ENCODE measurements around the gene RBFOX2.
"Not testable (repeated sequence)": the region's sequence is repeated elsewhere in the genome, so short reads cannot be mapped to it uniquely, and the experiment has no call there.

RBFOX2 gene

DNA sequence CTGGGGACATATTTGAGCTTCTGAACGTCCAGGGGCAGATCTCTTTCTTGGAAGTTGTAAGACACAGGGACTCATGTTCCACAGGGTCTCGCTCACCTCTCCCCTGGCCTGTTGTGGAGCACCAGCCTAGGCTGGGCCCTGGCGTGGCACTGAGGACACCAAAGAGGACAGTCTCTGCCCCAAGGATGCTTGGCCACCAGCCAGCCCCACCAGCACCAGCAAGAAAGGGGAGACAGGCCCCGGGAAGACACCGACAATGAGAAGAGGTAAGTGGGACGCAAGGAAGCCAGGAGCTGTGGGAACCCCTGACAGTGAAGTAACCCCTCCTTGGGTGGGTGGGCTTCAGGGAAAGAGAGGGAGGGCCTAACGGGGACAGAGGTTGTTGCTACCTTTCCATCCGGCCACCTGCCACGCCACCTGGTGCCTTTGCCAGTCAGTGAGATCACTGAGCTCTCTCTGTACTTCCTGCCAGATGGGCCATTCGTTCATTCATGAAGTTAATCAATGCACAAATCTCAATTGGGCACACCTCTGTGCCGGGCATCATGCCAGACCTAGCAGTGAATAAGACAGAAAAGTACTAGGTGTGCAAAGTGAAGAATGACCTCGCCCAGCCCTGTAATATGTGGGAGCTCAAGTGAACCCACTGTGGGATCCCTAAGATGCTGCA is 299.9 kb downstream of the RBFOX2 start:
- DNase-seq: no peak

DNA sequence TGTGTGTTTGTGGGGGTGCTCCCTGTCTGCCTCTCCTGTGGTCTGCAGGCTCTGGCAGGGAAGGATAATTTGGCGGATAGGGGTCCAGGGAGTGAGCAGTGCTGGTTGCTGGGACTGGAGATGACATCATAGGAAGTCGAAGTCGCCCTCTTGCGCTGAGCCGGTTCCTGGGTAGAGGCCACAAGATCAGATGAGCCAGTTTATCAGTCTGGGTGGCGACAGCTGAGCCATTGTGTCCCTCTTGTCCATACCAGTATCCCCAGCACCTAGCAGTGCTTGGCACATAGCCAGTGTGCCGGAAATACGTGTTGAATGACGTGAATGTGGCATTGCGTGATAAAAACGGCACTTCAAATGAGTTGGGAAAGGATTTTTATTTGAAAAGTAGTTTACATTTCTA is 301.2 kb downstream of the RBFOX2 start:
- no peak for DNase-seq

DNA sequence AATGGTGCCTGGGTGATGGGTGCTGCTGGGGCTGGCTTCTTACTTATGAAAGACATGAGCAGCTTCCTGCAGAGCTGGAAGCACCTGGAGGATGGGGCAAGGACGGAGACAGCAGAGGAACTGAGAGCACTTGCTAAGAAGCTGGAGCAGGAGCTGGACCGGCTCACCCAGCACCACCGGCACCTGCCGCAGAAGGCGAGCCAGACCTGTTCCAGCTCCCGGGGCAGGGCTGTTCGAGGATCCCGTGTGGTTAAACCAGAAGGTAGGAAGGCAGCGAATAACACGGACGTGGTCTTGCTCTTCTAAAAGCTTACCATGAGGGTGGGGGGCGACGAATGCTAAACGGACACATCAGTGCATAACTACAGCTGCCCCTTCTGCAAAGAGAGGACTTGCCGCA is 301.7 kb downstream of the RBFOX2 start:
- no peak for DNase-seq

DNA sequence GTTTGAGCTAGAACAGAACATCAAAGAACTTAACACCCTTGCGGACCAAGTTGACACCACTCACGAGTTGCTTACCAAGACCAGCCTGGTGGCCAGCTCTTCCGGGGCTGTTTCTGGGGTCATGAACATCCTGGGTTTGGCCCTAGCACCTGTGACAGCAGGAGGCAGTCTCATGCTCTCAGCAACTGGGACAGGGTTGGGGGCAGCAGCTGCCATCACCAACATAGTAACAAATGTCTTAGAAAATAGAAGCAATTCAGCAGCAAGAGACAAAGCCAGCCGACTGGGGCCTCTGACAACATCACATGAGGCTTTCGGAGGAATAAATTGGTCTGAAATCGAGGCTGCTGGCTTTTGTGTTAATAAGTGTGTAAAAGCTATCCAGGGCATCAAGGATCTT is 302.2 kb downstream of the RBFOX2 start:
- DNase-seq: no peak

DNA sequence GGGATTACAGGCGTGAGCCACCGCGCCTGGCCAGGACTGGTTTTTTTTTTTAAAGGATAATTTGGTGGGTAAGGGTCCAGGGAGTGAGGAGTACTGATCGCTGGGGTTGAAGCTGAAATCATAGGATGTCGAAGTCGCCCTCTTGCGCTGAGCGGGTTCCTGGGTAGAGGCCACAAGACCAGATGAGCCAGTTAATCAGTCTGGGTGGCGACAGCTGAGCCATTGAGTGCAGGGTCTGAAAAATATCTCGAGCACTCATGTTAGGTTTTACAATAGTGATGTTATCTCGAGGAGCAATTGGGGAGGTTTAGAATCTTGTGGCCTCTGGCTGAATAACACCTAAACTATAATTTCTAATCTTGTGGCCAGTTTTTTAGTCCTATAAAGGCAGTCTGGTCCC is 303.1 kb downstream of the RBFOX2 start:
- no peak for DNase-seq

DNA sequence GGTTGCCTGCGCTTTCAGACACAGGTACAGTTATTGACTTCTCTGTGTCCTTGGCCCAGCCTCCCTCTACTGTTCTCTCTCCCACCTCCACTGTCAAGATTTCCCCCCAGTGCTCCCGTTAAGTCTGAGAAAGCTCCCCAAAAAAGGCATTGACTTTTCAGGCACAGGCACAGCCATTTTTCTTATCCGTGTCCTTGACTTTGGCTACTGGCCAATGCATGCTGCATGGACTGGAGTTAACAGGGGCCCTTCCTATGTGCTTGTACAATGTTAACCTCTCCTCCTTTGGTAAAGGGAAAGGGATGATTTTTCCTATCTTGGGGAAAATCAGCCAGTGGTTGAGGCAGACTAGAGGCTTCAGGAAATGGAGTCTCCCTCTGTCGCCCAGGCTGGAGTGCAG is 306.7 kb downstream of the RBFOX2 start:
- DNase-seq: no peak

DNA sequence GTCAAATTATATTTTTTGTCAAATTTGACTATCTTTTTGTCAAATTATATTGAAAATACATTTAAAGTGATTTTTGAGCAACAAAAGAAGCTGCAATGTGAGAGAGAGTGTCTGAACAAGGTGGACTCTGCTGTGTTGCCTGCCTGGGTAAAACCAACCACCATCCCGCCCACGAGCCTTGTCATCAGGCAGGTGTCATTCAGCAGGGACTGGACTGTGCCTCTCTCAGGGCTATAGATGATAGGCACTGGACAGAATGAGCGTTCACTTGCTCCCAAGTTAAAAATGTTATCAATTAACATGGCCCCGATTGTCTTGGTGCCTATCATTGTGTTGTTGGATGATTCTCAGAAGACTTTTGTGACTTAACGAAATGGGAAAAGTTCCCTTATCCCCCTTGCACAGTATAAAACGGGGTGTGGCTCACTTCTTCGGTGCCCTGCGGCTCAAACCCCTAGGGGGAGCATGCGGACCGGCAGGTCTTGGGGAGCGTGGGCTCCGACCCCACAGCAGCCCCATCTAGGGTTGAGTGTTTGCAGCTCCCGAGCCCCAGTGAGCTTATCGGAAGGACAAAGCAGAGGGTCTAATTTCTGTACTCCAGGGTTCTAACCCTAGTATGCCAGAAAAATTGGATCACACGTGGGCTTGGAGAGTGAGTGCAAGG is 309.3 kb downstream of the RBFOX2 start:
- no peak for DNase-seq

DNA sequence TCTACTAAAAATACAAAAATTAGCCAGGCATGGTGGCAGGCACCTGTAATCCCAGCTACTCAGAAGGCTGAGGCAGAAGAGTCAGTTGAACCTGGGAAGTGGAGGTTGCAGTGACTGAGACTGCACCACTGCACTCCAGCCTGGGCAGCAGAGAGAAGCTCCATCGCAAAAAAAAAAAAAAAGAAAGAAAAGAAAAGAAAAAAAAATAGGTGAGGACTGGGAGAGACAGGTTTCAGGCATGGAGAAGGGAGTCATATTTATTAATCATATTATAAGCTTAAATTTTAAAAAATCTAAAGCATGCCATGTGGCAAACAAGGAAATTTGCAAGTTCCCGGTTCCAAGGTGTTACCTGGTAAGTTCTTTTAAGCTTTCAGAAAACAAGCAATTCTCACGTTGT is 311.1 kb downstream of the RBFOX2 start, which contains the start of gene APOL5:
TSS of gene APOL5 (plus strand) at position 301 of the 400 bp plus-strand sequence. CDS start at position 301, 0 bp downstream.
- no peak for DNase-seq

DNA sequence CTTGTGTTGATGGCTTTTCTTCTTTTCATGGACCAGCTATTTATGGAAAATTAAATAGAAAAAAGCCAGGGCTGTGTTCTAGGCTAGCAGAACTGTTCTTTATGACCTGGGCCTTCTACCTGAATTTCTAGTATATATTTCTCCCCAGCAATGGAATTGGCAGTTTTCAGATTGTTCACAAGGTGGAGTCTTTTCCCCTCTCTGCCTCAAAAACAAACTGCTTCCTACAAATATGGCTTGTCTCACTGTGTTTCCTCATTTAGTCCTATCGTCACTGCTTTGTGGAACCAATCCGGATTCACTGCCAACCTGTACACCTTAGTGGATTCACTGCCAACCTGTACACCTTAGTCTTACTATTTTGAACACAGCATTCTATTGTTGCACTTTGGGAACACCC is 316.0 kb downstream of the RBFOX2 start:
- DNase-seq: no peak

DNA sequence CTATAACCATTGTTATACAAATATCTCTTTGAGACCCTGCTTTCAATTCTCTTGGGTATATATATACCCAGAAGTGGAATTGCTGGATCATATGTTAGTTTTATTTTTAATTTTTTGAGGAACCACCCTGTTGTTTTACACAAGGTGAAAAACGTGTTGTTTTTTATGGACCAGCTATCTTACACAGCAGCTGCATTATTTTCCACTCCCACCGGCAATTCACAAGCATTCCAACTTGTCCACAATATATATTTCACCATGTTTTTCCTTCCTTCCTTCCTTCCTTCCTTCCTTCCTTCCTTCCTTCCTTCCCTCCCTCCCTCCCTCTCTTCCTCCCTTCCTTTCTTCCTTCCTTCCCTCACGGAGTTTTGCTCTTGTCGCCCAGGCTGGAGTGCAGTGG is 317.3 kb downstream of the RBFOX2 start:
- no peak for DNase-seq

DNA sequence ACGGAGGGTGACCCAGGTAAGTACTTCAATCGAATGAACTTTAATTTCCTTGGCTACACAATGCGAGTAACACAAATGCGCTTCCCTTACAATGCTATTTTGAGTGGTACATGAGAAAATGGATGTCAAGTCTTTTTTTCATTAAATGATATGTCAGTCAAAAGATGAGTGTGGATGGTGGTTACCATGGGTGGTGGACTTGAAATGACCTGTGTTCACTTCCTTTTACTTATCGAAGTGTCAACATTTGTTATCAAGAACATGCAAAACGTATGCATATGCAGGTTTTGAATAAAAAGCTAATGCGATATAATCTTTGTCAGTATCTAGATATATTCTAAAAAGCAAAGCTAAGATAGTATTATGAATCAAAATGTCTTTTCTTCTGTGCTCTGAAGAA is 319.7 kb downstream of the RBFOX2 start:
- no peak for DNase-seq

DNA sequence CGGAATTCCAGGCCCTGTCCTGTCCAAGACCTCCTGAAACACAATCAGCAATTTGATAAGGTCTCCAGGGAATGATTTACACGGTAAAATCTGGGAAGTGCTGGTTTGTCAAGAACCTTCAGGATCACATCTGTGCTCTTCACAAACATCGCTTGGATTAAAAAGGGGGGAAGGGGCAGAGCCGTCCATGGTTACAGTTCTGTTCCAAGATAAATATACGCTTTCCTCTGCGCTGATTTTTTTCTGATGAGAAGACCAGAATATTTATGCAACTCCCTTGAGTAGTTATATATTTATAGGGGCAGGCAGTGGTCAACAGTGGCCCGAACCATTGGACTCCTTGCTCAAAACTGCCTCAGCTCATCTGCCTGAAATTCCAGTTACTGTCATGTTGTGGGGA is 320.2 kb downstream of the RBFOX2 start:
- no peak for DNase-seq

DNA sequence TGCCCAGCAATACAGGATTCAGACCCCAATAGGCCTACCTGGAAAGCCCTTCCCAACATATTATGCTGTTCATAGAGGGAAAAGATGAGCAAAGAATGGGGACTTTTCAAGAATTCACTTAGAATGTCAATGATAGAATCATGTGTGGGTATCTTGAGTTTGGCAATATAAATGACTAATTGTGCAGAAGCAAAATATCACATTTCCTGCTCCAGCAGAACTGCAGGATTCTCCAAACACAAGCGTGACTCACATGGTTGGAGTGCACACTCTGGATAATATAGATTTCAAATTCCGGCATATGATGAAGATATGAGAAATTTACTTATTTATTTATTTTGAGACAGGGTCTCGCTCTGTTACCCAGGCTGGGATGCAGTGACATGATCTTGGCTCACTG is 323.5 kb downstream of the RBFOX2 start:
- DNase-seq: no peak

DNA sequence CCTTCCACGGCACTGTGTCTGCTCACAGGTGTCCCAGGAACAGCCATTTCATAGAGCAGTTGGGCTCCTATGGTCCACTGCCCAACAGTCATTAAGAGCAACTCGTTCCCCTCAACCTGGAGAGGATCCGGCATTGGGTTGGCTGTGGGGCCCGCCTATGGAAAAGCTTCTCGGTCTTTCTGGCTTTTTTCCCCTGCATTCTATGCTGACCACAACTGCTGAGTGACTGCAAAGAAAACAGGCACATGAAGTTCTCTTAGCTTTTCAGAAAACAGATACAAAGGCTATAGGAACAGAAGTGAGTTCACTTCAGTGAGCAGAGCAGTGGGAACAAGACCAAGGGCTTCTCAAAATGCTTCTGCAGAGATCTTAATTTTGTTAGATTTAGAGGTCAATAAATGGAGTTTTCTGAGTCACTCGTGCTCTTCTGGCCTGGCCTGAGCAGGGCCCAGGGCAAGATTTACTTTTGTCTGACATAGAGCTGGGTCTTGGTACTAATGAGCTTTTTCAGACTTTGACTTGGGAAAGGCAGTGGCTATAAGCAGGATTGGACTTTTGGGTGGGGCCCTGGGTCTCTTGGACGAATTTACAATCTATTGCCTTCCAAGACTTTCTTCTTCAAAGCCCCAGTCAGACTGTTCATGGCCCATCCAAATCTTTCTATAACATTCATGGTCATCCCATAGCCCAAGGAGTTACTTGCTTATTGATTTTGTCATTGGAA is 324.6 kb downstream of the RBFOX2 start:
- no peak for DNase-seq

DNA sequence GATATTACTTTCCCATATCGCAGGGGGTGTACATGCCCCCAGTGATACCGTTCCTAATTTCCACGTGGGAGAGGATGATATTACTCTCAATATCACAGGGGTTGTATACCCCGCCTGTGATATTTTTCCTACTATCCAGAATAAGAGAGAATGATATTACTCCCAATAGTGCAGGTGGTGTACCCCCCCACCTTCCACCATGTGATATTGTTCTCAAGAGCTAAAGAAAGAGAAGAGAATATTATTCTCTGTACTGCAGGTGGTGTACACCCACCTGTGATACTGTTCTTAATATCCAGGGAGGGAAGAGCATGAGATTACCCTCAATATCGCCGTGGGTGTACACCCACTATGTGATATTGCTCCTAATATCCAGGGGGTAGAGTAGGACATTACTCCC is 328.8 kb downstream of the RBFOX2 start:
- not testable (repeated sequence) for DNase-seq

DNA sequence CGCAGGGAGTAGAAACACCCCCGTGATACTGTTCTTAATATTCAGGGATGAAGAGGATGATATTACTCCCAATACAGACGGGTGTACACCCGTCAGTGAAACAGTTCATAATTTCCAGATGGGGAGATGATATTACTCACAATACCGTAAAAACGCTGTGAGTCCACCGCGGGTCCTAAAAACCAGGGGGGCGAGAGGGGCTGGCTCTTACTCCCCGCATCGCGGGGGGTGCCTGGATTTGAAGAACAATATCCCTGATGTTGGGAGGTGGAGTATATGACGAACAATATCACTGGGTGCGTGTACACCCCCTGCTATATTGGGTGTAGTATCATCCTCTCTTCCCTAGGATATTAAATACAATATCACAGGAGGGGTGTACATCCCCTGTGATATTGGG is 331.5 kb downstream of the RBFOX2 start:
- DNase-seq: peak in 1 of 5 donors; percentile 26

DNA sequence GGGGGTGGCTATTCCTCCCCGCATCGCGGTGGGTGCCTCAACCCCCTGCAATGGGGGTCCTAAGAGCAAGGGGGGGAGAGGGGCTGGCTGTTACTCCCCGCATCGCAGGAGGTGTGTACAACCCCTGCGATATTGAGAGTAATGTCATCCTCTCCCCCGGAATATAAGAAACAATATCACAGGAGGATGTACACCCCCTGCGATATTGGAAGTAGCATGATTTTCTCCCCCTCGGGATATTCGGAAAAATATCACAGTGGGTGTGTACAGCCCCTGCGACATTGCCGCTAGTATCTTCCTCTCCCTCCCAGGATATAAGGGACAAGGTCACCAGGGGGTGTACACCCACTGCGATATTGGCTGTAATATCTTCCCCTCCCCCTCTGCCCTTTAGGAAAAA is 333.4 kb downstream of the RBFOX2 start:
- peak in 1 of 5 donors; percentile 10 for DNase-seq

DNA sequence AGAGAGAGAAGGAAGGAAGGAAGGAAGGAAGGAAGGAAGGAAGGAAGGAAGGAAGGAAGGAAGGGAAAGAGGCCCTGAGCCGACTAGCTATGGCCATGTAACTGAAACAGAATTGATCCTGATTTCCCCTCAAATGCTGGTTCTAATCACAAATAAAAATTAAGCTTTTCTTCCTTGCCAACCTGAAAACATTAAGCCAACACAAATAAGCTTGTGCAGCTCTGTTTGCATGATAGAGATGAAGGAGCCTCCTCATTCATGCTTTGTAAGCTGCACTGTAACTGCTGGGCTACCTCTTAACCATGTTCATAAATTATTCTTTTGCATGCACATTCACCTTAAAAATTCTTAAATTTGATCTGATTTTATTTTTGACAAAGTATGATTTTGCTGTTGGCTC is 338.6 kb downstream of the RBFOX2 start:
- no peak for DNase-seq

DNA sequence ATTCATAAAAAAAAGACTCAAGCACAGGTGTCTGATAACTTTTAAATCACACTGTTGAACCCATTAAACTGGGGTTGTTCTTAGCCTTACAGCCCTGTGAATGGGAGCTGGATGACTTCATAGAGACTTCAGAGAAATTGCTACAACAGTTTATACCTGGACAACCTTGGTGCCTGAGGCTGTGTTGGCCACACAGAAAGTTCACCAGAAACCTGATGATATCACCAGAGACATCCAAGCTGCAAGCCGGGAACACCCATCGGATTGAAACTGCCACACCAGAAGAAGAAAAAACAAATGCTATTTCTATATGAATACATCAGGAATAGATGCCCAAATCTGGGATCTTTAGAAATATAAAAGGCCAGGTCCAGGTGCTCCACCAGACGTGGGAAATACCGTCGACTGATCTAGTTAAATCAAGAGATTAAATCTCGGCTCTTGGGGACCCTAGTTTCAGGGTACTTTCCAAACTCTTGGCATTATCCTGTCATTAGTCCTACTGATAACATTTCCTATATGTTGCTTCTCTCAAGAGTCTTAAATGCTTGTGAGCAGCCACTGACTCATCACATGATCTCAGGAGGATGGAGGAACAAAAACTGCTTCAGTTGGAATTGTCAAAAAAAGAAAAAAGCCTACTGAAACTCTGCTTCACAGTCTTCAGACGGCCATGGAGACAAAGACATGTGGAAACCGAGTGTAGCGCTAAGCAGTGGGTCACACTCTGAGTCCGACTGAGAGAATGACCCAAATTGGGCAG is 339.5 kb downstream of the RBFOX2 start:
- no peak for DNase-seq

All from T-helper 1 cell (primary cell).